K562 (cell line): ENCODE data around the gene HOXD4. TPM values are rescaled to one million over a fixed set of nuclear protein-coding genes. Genes with fewer than 3 reads are reported as not detected.

Experiments
- ATAC-seq: fragments of 200-7000 bp; cut with Tn5 transposase; 3 replicates; pipeline ENCODE4 v1.9.1; 2020; ENCODE audit warnings: moderate library complexity
- BruUV-seq: library from RNA; stranded (reverse); fragments of 400-500 nt; replicated peaks from 2 replicates; lab custom pipeline; 2021; lab: Mats Ljungman, UMichigan
- CTCF ChIA-PET: fragments of 300-600 bp; formaldehyde crosslinking; extraction: SDS; loops from one replicate; lab custom pipeline; 2021; ENCODE audit warnings: low intra/inter-chr PET ratio; lab: Yijun Ruan, JAX
- POLR2A ChIA-PET: fragments of 300-600, 350-650 bp; sonication (Branson Sonifier 250); formaldehyde crosslinking; extraction: SDS; loops from one replicate; lab custom pipeline; 2021; ENCODE audit warnings: antibody characterized with exemption, inconsistent platforms; lab: Yijun Ruan, JAX
- DNase-seq, 4 experiments: peaks; one replicate each; pipeline versions ENCODE4 v3.0.0 to v3.0.0-alpha.2; 2011 to 2018; ENCODE audit warnings: low spot score in 3 of 4, mixed read lengths in 3 of 4; ENCODE audit errors: extremely low read depth in 1 of 4
- FAIRE-seq: peaks from 2 replicates; lab custom pipeline; 2011; peaks lifted over from hg19 to GRCh38; lab: Jason Lieb, UNC
- H2AFZ ChIP-seq: 2 replicates; pipeline ENCODE4 v1.6.0; 2011; ENCODE audit warnings: low read depth, low read length, control low read depth, inconsistent platforms
- H3K27ac ChIP-seq: fragments of 200-600 bp; 3 replicates; pipeline ENCODE4 v1.8.0; 2011; ENCODE audit warnings: low read depth, mild to moderate bottlenecking, control low read depth, inconsistent platforms, low read length, moderate library complexity, mixed read lengths; ENCODE audit errors: extremely low read depth
- H3K27me3 ChIP-seq, 2 experiments: fragments of 300-600 bp in 1 of 2; 2 replicates in 1 of 2; 3 replicates in 1 of 2; pipeline versions ENCODE4 v1.6.0 to v1.8.0; 2011; ENCODE audit warnings: inconsistent platforms in 2 of 2, low read length in 2 of 2, mild to moderate bottlenecking in 1 of 2, mixed read lengths in 1 of 2, moderate library complexity in 1 of 2; ENCODE audit not compliant: control insufficient read depth in 2 of 2, insufficient read depth in 2 of 2
- H3K36me3 ChIP-seq: fragments of 300-600 bp; 3 replicates; pipeline ENCODE4 v1.8.0; 2011; ENCODE audit warnings: mild to moderate bottlenecking, low read length, inconsistent platforms; ENCODE audit not compliant: control insufficient read depth, insufficient read depth
- H3K4me1 ChIP-seq, 2 experiments: fragments of 200-600 bp in 1 of 2; replicated peaks in 1 of 2; 2 replicates in 1 of 2; 3 replicates in 1 of 2; pipeline versions ENCODE4 v1.5.1 to v1.8.0; 2011; ENCODE audit warnings: inconsistent platforms in 2 of 2, low read length in 2 of 2, mild to moderate bottlenecking in 1 of 2, mixed read lengths in 1 of 2, moderate library complexity in 1 of 2; ENCODE audit not compliant: control insufficient read depth in 2 of 2, insufficient read depth in 2 of 2
- H3K4me2 ChIP-seq: 2 replicates; pipeline ENCODE4 v1.6.1; 2011; ENCODE audit warnings: low read length, control low read depth, inconsistent platforms, mixed read lengths; ENCODE audit not compliant: insufficient read depth
- H3K4me3 ChIP-seq: fragments of 200-600 bp; sonication (generic), shearing (Covaris generic); 2 replicates; pipeline ENCODE4 v1.5.1; 2016; ENCODE audit warnings: control low read depth, inconsistent platforms
- H3K79me2 ChIP-seq: fragments of 200-600 bp; 3 replicates; pipeline ENCODE4 v1.8.0; 2011; ENCODE audit warnings: low read length, inconsistent platforms; ENCODE audit not compliant: control insufficient read depth, insufficient read depth
- H3K9ac ChIP-seq, 2 experiments: 2 replicates each; pipeline versions ENCODE4 v1.6.0 to v1.6.1; 2011; ENCODE audit warnings: low read depth in 2 of 2, low read length in 2 of 2, control low read depth in 1 of 2, inconsistent platforms in 1 of 2, mild to moderate bottlenecking in 1 of 2, mixed read lengths in 1 of 2; ENCODE audit not compliant: insufficient read depth in 1 of 2
- H3K9me1 ChIP-seq: one replicate; pipeline ENCODE4 v1.6.0; 2011; ENCODE audit warnings: inconsistent platforms, mild to moderate bottlenecking, low read length, moderate library complexity; ENCODE audit not compliant: control insufficient read depth, insufficient read depth
- H3K9me3 ChIP-seq: replicated peaks from 2 replicates; pipeline ENCODE4 v1.5.1; 2011; ENCODE audit warnings: low read depth, low read length, inconsistent platforms; ENCODE audit not compliant: control insufficient read depth, insufficient read depth
- H4K20me1 ChIP-seq: replicated peaks from 2 replicates; pipeline ENCODE4 v1.6.1; 2011; ENCODE audit warnings: low read length, inconsistent platforms, mixed read lengths; ENCODE audit not compliant: control insufficient read depth, insufficient read depth
- GTF2F1 ChIP-seq: IDR thresholded peaks from 2 replicates; pipeline ENCODE4 v1.6.1; 2011; ENCODE audit warnings: low read depth, low read length, improper control_type of control experiment
- KLF13 ChIP-seq: fragments of 450-650 bp; IDR thresholded peaks from 2 replicates; pipeline ENCODE4 v1.6.1; 2016; ENCODE audit warnings: missing genetic modification characterization, low read depth, mild to moderate bottlenecking, missing compliant biosample characterization, moderate library complexity, borderline replicate concordance
- POLR2A ChIP-seq: fragments of 450-650 bp; conservative IDR thresholded peaks from 2 replicates; pipeline ENCODE4 v1.6.1; 2016
- POLR3G ChIP-seq: IDR thresholded peaks from 2 replicates; pipeline ENCODE4 v1.6.1; 2011; ENCODE audit not compliant: insufficient read length, insufficient replicate concordance; ENCODE audit errors: extremely low read depth
- SETDB1 ChIP-seq: IDR thresholded peaks from one replicate; pipeline ENCODE4 v1.6.1; 2012; ENCODE audit warnings: low read length, control low read depth, inconsistent platforms
- ZNF124 ChIP-seq: sonication (generic); formaldehyde crosslinking; IDR thresholded peaks from 2 replicates; pipeline ENCODE4 v1.8.1; 2022; ENCODE audit warnings: missing genetic modification reagents
- ZNF24 ChIP-seq: fragments of 450-650 bp; IDR thresholded peaks from 2 replicates; pipeline ENCODE4 v1.6.1; 2016
- WGBS: fragments of 100-300 bp; shearing (Covaris generic); methylation state at CpG from one replicate; pipeline ENCODE4 v1.1.6; 2016; ENCODE audit warnings: low coverage, mixed read lengths; ENCODE audit not compliant: insufficient coverage; ENCODE audit errors: missing lambda C conversion rate; 5-methylcytosine and 5-hydroxymethylcytosine counted together
- in situ Hi-C: fragments of 300-500 bp; cut with MboI; formaldehyde crosslinking; loops from 4 replicates; pipeline ENCODE4 v1.15.0; 2018; ENCODE audit warnings: inconsistent platforms, mixed read lengths
- intact Hi-C: fragments of 100-400 bp; cut with micrococcal nuclease; formaldehyde crosslinking; loops from 2 replicates; pipeline ENCODE4 v1.14.2; 2022
- polyA plus RNA-seq, 8 experiments: library from polyadenylated mRNA; depleted of rRNA in 4 of 8; stranded (reverse) in 5 of 8; unstranded in 3 of 8; fragments of >200 nt; fragmentation: Nextera tagmentation in 2 of 8; fragmentation: Illumina TruSeq in 1 of 8; extraction: Ambion mirVana in 2 of 8; extraction: Trizol in 1 of 8; gene quantifications; 2 replicates each; pipeline versions ENCODE4 v1.2.1 to v1.2.3, GENCODE V29; 2011 to 2014; ENCODE audit warnings: inconsistent platforms in 1 of 8, missing spikeins in 1 of 8
- total RNA-seq, 7 experiments: library from RNA; depleted of rRNA in 6 of 7; stranded (reverse); fragments of >200 nt in 6 of 7; fragmentation: Illumina TruSeq in 2 of 7; extraction: Trizol in 2 of 7; gene quantifications; 2 replicates each; pipeline versions ENCODE4 v1.2.1 to v1.2.3, GENCODE V29; 2011 to 2021; ENCODE audit warnings: low replicate concordance in 1 of 7
- TF ChIP-seq, protein P1 (sequence below): sonication (generic); formaldehyde crosslinking; IDR thresholded peaks from 2 replicates; pipeline ENCODE4 v1.5.0; 2020; ENCODE audit warnings: missing genetic modification reagents
- TF ChIP-seq, protein P2 (sequence below): IDR thresholded peaks from 2 replicates; pipeline ENCODE4 v1.6.1; 2016; ENCODE audit warnings: missing genetic modification characterization, missing compliant biosample characterization
- TF ChIP-seq, protein P3 (sequence below): fragments of 450-650 bp; formaldehyde crosslinking; IDR thresholded peaks from 2 replicates; pipeline ENCODE4 v1.4.0; 2020; ENCODE audit warnings: mild to moderate bottlenecking, moderate library complexity
- TF ChIP-seq, protein P4 (sequence below): sonication (generic); formaldehyde crosslinking; IDR thresholded peaks from 2 replicates; pipeline ENCODE4 v1.8.0; 2022; ENCODE audit warnings: mild to moderate bottlenecking, missing genetic modification reagents

The HOXD4 gene
- total and polyA plus RNA-seq, 9 of the 15 experiments (the other 6 are each of a cell fraction or from before 2014, with no cell fraction given) = not detected

DNA sequence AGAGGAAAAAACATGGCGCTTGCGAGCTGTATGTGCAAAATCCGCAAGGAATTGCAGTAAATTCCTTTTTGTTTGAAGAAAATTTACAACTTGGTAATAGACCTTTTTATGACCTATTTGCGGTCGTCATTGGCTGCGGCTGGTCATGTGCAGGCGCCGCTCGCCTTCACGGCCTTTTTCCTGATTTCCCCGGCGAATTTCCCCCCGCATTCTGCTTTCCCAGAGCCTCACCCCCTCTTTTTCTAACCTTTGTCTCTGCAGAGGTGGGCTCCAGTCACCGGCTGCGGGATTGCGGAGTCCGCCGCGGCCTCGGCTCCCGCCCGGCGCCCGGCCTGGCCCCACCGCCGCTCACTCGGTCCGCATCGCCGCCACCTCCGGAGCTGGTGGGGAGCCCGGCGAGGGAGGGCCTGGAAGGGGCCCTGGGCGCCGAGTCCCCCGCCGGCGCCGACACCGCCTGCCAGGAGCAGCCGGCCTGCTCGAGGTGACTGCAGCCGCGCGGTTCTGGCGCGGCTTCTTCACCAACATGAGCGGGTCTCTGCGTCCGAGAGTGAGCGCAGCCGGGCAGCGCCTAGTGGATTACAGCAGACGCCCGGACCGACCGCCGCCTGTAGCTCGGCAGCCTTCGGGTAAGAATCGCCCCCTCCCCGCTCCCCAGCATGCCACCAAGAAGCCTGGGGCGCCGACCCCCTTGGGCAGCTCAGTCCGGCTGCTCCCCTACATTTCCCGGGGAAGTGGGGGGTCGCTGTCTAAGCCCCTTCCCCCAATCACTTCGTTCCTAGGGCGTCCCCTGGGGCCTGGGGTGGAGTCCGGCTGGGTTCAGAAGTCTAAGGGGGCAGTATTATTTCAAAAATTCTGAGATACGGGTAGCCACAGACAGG is 14.7 kb upstream of the HOXD4 start (continued):
- TF ChIP-seq, protein P1, sequence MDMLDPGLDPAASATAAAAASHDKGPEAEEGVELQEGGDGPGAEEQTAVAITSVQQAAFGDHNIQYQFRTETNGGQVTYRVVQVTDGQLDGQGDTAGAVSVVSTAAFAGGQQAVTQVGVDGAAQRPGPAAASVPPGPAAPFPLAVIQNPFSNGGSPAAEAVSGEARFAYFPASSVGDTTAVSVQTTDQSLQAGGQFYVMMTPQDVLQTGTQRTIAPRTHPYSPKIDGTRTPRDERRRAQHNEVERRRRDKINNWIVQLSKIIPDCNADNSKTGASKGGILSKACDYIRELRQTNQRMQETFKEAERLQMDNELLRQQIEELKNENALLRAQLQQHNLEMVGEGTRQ = peak; percentile 66
- TF ChIP-seq, protein P2, sequence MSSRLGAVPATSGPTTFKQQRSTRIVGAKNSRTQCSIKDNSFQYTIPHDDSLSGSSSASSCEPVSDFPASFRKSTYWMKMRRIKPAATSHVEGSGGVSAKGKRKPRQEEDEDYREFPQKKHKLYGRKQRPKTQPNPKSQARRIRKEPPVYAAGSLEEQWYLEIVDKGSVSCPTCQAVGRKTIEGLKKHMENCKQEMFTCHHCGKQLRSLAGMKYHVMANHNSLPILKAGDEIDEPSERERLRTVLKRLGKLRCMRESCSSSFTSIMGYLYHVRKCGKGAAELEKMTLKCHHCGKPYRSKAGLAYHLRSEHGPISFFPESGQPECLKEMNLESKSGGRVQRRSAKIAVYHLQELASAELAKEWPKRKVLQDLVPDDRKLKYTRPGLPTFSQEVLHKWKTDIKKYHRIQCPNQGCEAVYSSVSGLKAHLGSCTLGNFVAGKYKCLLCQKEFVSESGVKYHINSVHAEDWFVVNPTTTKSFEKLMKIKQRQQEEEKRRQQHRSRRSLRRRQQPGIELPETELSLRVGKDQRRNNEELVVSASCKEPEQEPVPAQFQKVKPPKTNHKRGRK = peak; percentile 53

DNA sequence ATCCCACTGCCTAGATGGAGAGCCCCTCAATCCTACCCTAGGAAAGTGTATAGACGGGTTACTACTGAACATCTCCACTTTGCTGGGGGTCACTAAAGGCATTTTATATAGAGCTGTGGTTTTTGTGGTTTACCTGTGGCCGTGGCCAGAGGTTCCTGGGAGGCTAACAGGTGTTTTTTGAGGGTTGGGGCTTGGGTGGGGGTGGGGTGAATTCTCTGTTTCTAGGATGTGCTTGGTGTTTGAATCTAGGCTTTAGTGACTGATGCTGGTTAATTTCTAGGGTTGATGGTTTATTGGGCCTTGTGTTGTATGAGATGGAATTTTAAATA is 14.1 kb upstream of the HOXD4 start:
- Histone ChIP-seq H3K9ac (no peak overlapping the region), H3K4me3 (no peak overlapping the region), H3K27me3 (peaks cover 36 to 63% of the 10 kb centered on the region in 2 experiments; a peak in 4 of 5 replicates), H3K9me1 (no peaks in the 10 kb centered on the region), H3K27ac (no peak overlapping the region), H2AFZ (no peak overlapping the region), H3K4me2 (no peak overlapping the region), H4K20me1 (no peaks in the 10 kb centered on the region), H3K79me2 (no peaks in the 10 kb centered on the region), H3K4me1 (peaks cover 0 to 15% of the 10 kb centered on the region in 2 experiments; a peak in 2 of 5 replicates), H3K36me3 (no peaks in the 10 kb centered on the region), H3K9me3 (no peaks in the 10 kb centered on the region; the same call in 1 of the 2 replicates)
- no peak for TF ChIP-seq KLF13
- TF ChIP-seq SETDB1 = no peak
- TF ChIP-seq, protein P3, sequence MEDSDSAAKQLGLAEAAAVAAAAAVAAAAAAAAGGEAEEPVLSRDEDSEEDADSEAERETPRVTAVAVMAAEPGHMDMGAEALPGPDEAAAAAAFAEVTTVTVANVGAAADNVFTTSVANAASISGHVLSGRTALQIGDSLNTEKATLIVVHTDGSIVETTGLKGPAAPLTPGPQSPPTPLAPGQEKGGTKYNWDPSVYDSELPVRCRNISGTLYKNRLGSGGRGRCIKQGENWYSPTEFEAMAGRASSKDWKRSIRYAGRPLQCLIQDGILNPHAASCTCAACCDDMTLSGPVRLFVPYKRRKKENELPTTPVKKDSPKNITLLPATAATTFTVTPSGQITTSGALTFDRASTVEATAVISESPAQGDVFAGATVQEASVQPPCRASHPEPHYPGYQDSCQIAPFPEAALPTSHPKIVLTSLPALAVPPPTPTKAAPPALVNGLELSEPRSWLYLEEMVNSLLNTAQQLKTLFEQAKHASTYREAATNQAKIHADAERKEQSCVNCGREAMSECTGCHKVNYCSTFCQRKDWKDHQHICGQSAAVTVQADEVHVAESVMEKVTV = no peak
- TF ChIP-seq GTF2F1 = no peak
- TF ChIP-seq, protein P4, sequence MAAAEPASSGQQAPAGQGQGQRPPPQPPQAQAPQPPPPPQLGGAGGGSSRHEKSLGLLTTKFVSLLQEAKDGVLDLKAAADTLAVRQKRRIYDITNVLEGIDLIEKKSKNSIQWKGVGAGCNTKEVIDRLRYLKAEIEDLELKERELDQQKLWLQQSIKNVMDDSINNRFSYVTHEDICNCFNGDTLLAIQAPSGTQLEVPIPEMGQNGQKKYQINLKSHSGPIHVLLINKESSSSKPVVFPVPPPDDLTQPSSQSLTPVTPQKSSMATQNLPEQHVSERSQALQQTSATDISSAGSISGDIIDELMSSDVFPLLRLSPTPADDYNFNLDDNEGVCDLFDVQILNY (CRISPR knock-in tag) = no peak
- no peak for TF ChIP-seq POLR3G
- TF ChIP-seq ZNF124 (CRISPR knock-in tag) = no peak
- no peak for TF ChIP-seq ZNF24
- no peak for TF ChIP-seq POLR2A
- ATAC-seq = no peak
- no peak for DNase-seq
- intact Hi-C loops = no loop called here
- FAIRE-seq = no peak
- BruUV-seq = no TSS peak
- 3% methylated on average over 2 of the region's 2 CpGs for WGBS
- in situ Hi-C loops = loop anchor here (25.0 kb wide), 2 partner anchors 675 to 1625 kb away; no protein-coding TSS in a partner anchor
- POLR2A ChIA-PET = no interaction called here
- CTCF ChIA-PET = interaction anchor here (1.2 kb wide), 1 partner anchor 417 kb away, joined by 3 read pairs; no protein-coding TSS in a partner anchor
